Superior temporal gyrus (tissue), 1 donor: ENCODE data around the gene NRIP3.

ENCODE experiments used
- DNase-seq: peaks from one replicate; pipeline ENCODE4 v3.0.0-alpha.2; 2016; ENCODE audit errors: extremely low spot score

The NRIP3 gene

DNA sequence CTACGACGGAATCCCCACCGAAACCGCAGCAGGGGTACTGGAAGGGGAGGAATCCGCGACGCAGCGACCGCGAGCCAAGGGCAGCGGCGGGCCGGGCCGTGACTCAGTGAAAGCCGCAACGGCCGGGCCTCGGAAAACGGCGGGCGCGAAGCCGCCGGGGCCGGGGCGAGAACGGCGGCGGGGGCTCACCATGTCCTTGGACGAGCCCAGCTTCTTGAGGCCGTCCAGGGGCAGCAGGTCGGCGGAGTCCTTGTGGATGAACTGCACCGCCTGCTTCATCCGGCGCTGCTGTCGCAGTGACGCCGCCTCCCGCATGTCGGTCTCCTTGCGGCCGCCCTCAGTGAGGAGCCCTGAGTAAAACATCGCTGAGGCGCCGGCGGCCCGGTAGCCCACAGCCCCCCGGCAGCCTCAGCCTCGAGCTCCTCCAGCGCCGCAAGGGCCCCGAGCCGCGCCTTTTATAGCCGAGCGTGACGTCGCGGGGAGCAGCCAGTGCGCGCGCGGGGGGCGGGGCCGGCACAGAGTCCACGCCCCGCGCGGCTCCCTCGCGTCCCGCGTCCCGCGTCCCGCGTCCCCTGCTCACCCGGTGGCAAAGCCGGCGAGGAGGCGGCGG lies at the start of gene NRIP3:
Gene NRIP3, minus strand, starts transcription at position 429 of the 610 bp plus-strand sequence. Its CDS starts 66 bp downstream, at position 363.
- DNase-seq = peak; percentile 43

DNA sequence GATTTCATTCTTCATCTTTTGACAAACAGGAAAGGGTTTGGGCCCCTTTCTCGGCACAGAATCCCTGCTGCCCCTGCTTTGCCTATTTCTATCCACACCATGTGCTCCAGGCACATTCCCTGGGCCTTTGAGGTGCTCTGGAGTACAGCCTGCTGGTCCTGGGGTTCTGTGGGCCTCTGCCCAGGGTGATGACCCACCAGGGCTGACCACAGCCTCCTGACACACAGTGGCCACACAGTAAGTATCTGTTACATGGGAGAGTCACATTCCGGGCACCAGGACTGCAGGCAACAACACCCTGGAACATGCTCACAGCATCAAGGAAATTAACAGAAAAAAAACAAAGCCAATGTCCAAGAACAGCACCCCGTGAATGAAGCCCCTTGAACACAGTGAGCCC lies 48.5 kb upstream of the NRIP3 start:
- no peak for DNase-seq

DNA sequence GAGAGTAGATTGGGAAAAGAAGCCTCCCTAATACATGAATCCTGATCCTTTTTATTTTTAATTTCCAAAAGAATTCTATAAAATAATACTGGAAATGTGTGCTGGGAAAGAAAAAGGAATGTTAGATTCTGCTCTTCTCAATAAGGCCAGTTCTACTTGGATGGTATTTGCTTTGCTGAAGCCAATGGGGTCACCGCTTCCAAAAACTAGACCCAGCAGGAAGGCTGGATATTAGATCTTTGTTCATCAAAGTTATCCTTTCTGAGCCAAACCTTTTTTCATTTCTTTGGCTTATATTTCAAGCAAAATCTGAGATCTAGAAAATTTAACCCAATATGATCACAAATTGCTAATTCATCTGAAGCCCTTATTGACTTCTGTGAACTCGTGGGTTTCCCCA lies 46.2 kb upstream of the NRIP3 start:
- no peak for DNase-seq

DNA sequence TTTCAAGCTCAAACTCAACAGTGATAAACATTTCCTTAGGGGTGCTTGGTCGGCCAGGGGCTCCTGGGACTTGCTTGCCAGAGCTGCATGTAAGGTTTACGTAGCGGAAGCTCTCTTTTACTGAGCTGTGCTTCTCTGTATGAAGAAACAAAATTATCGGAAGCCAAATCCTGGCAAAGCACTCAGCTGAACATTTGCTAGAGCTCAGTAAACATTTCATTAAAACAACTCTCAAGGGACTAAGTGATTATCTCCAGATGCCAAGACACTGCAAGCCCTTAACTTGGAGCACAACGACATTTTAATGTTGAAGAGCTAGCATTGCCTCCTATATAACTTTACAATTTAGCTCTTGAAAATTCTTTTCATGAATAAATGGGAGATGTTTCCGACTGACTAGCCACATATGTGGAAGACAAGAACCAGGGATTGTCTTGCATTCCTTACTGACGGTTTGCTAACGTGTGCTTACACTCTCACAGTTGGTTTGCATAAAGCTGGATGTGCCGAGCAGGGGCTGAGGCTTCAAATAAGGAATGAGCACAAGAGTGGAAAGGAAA lies 44.2 kb upstream of the NRIP3 start:
- DNase-seq = no peak

DNA sequence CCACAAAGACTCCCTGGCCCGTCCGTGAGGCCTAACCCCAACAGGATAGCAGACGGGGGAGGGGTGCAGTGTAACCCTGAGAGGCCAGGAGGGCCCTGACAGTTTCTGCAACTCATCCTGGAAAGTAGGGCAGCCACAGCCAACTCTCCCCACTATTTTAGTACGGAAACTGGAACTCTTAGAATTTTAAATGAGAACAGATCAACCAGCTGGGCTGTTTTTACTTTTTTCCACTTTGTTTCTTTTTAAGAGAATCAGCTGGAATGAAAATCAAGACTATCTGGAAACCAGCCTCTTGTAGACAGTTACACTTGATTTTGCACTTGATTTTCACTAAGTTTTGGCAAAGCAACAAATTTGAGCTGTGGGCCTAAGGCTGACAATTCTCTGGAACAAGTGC lies 42.7 kb upstream of the NRIP3 start:
- no peak for DNase-seq

DNA sequence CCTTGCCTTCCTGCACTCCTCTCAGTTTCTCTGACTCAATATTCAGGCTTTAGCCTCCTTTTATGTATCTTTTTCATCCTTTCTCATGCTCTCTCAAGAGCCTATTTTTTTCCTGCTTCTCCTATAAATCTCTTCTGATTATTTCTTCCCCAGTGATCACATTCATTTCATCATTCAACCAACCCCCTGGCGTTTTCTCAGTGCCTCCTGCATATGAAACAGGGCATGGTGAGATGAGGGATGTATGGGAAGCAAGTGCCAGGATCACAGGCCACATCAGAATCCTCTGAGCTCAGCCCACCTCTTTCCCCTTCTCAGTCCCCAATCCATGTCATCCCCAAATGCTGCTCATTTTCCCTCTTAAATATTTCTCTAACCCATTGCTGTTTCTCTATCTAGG lies 38.7 kb upstream of the NRIP3 start:
- no peak for DNase-seq

DNA sequence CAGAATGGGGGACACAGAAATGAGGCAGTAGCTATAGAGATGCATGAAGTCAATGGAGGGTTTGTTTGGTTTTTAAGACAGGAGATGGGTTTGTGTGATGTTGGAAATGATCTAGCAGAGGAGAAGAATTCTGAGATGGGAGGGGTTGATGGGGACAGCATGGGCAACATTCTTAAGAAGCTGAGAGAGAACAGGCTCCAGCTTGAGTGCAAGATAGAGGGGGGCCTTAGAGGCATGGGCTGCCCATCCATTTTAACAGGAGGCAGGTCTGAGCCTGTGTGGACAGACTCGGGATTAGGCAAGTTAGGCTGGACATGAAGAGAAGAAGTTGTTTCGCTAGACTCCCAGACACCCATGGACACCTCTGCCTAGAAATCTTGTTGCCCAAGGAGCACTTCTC lies 37.9 kb upstream of the NRIP3 start:
- DNase-seq = no peak

DNA sequence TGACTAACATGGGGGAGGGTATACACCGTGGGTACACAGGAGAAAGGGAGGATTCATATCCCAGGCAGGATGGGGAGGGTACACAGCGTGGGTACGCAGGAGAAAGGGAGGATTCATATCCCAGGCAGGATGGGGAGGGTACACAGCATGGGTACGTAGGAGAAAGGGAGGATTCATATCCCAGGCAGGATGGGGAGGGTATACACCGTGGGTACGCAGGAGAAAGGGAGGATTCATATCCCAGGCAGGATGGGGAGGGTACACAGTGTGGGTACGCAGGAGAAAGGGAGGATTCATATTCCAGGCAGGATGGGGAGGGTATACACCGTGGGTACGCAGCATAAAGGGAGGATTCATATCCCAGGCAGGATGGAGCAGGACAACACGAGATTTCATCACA lies 36.6 kb upstream of the NRIP3 start:
- DNase-seq = no peak

DNA sequence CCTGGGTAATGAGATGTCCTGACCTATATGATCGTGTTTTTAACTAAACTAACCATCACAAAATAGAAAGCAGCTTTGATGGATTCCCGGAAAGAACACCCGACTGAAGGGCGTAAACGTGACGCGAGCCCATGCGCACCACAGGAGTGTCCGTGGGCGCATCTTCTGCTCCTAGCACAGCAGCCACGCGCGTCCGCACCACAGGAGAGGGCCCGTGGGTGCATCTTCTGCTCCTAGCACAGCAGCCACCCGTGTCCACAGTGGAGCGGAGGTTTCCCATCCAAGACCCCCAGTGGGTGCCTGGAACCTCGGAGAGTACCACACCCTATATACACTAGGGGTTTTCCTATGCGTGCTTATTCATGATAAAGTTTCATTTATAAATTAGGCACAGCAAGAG lies 36.1 kb upstream of the NRIP3 start:
- no peak for DNase-seq

DNA sequence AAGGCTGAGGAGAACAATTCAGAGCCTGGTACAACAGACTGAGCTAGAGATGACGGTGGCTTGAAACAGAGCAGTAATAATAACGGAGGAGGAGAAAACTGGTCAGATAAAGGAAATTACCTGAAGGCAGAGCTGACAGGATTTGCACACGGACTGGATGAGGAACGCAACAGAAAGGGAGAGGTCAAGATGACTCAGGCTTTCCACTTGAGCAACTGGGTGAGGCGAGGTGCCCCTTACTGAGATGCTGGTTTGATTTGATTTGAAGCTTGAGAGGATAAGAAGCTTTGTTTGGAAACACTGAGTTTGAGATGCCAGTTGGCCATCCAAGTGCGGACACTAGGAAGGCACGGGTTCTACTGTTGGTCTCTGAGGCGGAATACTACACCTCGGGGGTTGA lies 35.4 kb upstream of the NRIP3 start:
- no peak for DNase-seq

DNA sequence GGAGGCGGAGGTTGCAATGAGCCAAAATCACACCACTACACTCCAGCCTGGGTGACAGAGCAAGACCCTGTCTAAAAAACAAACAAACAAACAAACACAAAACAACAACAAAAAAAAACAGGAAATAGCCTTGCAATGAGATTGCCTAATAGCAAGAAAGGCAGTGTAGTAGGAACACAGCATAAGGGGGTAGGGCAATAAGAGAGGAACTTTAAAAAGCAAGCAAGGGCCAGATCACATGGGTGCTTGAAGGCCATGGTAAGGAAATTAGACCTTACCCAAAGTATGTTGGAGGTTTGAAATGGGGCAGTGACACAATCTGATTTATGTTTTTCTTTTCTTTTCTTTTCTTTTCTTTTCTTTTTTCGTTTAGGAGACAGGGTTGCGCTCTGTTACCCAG lies 34.7 kb upstream of the NRIP3 start:
- DNase-seq = no peak

DNA sequence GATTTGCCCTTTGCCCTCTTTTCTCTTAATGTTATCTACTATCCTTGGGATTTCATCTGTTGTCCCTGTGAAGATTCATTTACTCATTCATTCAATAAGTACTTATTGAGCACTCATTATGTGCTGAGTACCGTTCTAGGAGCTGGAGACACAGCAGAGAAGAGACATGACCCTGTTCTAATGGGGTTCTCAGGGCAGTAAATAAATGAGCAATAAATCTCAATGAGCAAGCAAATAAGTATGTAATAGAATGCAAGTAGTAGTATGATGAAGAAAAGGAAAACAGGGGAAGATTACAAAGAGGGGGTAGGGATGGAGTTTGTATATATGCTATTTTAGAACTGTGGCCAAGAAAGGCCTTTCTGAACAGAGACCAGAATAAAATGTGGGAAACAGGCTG lies 34.2 kb upstream of the NRIP3 start:
- no peak for DNase-seq

DNA sequence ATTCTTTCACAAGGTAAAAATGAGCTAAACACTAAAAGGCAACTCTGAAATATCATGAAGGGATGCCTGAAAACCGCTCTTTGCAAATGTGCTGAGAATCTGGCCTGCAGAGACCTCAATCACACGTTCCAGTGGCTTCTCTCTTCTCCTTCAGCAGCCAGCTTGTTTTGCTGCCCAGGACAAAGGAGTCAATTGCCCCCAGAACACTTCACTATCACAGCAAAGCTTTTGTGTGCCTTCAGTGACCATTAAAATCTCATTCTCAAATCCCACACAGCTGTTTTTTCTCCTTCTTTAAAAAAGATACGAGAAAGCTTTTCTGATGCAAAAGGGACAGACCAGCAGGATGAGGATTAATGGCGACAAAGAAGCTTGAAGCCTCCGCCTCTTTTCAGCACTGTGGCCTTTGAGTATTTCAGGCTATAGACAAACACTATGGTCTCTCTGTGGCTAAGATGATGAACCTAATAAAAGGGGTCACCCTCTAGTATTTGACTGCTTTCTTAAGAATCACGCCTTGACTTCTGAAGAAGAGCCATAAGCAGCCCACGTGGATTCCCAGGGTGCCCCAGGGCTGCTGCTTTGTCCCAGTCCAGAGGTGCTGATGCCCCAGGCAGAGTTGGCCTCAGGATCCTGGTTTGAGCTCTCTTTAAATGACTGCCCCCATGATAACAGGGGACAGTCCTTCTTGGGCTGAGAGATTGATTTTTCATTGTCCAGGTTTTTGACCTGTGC lies 33.4 kb upstream of the NRIP3 start:
- DNase-seq = no peak

DNA sequence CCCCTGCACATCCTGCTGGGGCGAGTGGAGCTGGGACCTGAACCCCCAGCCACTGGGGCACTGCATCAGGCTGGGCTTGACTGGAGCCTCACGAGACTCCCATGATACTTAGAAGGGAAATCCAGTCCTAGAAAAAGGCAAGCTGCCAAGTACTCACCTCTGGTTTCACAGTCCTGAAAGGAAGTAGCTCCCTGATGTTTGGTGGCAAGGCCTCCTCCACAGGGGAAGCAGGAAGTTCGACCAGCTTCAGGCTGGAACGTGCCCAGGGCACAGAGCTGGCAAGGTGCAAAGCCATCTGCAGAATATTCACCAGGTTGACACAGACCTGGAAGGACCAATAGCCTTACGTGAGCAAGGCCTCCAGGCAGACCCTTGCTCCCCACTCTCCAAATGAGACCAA lies 26.8 kb upstream of the NRIP3 start:
- DNase-seq = no peak

DNA sequence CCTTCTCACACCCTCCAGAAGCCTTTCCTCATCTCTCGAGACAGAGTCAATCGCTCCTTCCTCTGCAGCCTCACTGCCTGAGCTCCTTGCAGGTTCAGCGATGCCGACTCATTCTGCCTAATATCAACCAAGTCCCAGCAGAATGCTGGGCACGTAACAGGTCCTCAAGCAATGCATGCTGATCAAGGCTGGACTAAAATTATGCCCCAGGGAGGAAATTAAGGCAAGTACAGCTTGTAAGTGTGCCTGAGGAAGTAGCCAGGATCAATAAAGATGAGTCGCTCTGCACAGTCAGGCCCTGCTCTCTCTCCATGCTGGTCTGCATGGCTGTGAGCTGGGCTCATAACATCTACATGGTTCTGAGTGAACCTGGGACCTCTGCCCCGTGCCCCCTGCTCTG lies 25.6 kb upstream of the NRIP3 start:
- no peak for DNase-seq

DNA sequence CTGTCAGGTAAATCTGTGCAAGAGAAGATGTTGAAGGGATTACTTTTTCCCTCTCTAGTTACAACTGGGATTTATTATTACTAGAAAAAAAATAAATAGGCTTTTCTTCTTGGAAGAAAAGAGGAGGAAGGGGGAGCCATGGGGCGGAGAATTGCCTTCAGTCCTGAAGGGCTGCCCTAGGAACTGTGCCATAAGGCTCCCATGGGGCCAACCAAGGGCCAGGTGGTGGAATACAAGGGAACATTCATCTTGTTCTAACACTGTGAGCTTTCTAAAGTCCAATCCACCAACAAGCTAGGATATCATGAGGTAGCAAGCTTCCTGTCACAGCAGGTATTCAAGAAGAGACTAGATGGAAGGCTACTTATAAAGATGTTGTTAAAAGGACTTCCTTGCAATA lies 24.8 kb upstream of the NRIP3 start:
- DNase-seq = no peak

DNA sequence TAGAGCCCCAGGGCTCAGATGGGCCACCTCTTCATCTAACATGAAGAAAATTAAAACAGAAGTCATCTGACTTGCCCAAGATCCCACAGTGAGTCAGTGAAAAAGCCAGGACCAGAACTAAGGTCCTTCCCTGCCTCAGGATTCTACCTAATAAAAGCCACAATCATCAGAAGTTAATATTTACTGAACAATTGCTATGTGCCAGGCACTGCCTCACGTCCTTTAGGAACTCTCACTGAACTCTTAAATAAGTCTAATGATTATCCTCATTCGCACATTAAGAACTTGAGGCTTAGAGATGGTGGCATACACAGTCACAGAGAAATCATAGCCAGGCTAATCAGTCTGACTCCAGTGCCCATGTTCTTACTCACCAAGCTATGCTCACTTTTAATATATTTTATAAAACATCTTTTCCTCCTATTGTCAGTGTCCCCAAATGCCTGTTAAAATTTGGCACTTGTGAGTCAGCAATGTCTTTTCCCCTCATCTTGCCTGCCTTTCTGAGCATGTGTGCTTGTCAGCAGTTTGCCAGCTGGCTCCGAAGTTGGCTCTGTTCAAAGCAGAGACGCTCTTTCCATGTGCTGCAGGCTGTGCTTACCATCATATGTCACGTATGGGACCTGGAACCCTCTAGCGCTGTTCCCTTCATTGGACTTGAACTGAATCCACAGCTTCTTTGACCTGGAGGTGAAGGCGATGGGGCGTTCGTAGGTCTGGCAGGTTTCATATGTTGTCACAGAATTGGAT lies 21.5 kb upstream of the NRIP3 start:
- peak; percentile 35 for DNase-seq

DNA sequence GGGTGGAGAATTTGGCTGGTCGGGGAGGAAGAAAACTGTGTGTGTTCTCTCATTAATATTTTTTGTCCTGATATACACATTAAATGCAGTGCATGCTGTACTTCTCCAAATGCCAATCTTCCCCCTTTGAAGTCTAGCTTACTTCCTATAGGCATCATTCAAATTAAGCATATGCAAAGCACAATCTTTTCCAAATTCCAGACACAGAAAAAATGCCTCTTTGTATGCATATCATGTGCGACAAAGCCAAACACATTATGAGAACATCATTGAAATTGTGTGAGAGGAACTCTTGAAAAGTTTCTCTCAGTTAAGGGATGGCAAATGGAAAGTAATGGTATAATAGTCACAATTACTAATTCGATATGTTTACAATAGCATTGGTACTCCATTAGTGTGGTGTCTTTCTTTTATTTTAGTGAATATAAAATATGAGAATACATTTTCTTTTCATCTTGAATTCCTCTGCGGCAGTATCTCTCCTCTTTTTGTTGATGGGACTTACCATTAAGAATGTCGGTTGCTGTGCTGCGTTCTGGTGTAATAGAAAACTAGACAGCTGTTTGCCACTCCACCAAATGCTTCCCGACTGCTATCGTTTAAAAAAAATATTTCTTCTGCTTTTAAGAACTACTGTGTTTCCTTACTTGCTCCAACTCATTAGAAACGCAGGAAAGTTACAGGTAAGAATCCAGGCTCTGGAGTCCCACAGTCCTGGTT lies 19.3 kb upstream of the NRIP3 start:
- no peak for DNase-seq

DNA sequence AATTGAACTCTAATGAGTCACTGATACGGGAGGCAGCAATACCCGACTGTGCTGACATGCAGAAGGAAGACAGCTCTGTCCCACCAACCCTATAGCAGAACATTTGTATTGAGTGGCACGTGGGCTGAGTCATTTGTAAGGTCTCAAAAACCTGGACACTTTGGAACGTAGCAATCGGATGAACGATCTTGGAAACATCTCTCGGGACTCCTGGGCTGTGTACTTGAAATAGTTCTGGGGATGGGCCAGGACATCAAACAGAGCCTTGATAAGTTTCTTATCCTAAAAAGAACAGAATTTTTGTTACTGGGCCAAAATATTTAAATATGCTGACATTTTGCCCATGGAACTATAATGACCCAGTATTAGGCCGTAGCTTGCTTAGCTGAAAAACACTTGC lies 17.1 kb upstream of the NRIP3 start:
- no peak for DNase-seq

DNA sequence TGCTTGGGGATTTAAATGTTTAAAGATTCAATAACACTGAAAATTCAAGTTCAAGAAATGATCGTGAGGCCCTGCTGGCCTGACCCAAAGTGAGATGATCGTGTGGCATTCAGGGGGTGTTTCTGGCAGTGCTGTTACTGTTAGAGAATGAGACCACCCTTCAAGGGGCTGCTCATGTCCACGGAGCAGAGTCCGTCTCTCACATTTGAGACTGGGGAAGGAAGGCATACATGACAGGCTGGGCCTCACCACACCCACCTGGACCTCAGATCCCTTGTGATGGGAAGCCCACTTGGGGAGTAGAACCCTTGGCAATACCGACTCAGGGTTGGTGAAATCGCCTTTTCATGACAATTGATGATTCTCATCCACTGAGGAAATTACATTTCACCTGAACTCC lies 16.1 kb upstream of the NRIP3 start:
- DNase-seq = no peak

DNA sequence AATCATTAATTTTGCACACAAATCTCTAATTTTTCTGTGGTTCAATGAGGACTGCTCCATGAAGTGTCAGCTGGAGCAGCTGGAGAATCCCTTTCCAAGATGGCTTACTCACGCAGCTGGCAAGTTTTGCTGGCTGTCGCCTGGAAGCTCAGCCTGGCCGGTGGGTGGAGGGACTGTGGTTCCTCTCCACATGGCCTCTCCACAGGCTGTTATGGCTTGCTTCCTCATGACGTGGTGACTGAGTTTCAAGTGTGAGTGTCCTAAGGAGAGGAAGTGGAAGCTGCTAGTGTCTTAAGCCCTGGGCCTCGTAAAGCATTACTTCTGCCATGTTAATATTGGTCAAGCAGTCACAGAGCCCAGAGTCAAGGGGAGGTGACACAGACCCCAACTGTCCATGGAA lies 14.0 kb upstream of the NRIP3 start:
- DNase-seq = peak; percentile 20
